T-helper 1 cell treated with Interleukin-12 subunit alpha and Interleukin-12 subunit beta and Interleukin-4 antibody, amounts not matched to agents 30 ng/mL and 1 ng/mL, for 36 hours (primary cell): Measurements from ENCODE around the gene GLYATL3. TPM values are rescaled to one million over a fixed set of nuclear protein-coding genes. Genes with fewer than 3 reads are reported as not detected.
"Not testable (repeated sequence)": the region's sequence is repeated elsewhere in the genome, so short reads cannot be mapped to it uniquely, and the experiment has no call there.

Experiments used
- intact Hi-C: fragments of 100-400 bp; cut with micrococcal nuclease; formaldehyde crosslinking; loops from one replicate; pipeline ENCODE4 v1.15.1; 2024
- total RNA-seq: library from RNA; stranded (reverse); gene quantifications from 2 replicates; pipeline ENCODE4 v1.2.3, GENCODE V29; 2022

The GLYATL3 gene
- not detected in 2 replicates for total RNA-seq

- intact Hi-C loops, result no loop called here
Observed at GRCh38 chr6:49499623-49500022, at the start of gene GLYATL3. GLYATL3 (plus strand) TSS chr6:49499923; CDS start chr6:49511991, 12,068 bp downstream.

- intact Hi-C loops, result loop anchor here (1.0 kb wide), 1 partner anchor 396 kb away; no protein-coding TSS in a partner anchor
Observed at GRCh38 chr6:49453221-49453620, 46.5 kb upstream of the GLYATL3 start.

- intact Hi-C loops, result loop anchor here (1.0 kb wide), 1 partner anchor 8 kb away; the partner anchor contains the start of genes CENPQ and MMUT
Observed at GRCh38 chr6:49454787-49455709, 44.7 kb upstream of the GLYATL3 start.

GRCh38 chr6:49457771-49458170 lies 42.0 kb upstream of the GLYATL3 start:
- intact Hi-C loops, result no loop called here

- intact Hi-C loops, result loop anchor here (2.0 kb wide), 4 partner anchors 71 to 1983 kb away; partner anchors contain the start of gene C6orf141
Observed at GRCh38 chr6:49462071-49462470, 37.7 kb upstream of the GLYATL3 start.

GRCh38 chr6:49462599-49462926 lies 37.2 kb upstream of the GLYATL3 start:
- intact Hi-C loops, result loop anchor here (2.0 kb wide), 4 partner anchors 70 to 1984 kb away; partner anchors contain the start of gene C6orf141

GRCh38 chr6:49462927-49463611 lies 36.7 kb upstream of the GLYATL3 start, which contains the start of the genes CENPQ and MMUT:
CENPQ (plus strand) TSS chr6:49463370; CDS start chr6:49470177, 6,807 bp downstream.
MMUT (minus strand) TSS chr6:49463253; CDS start chr6:49459466, 3,787 bp downstream.
- intact Hi-C loops, result loop anchor here (1.0 to 2.0 kb wide), 5 partner anchors 8 to 1984 kb away; partner anchors contain the start of gene C6orf141

GRCh38 chr6:49463612-49463967 lies 36.1 kb upstream of the GLYATL3 start:
- intact Hi-C loops, result loop anchor here (1.0 to 2.0 kb wide), 5 partner anchors 8 to 1985 kb away; partner anchors contain the start of gene C6orf141

GRCh38 chr6:49464691-49465090 lies 35.0 kb upstream of the GLYATL3 start:
- intact Hi-C loops, result no loop called here

- intact Hi-C loops, result no loop called here
Observed at GRCh38 chr6:49468042-49468441, 31.7 kb upstream of the GLYATL3 start.

- intact Hi-C loops, result not testable (repeated sequence)
Observed at GRCh38 chr6:49476564-49476963, 23.2 kb upstream of the GLYATL3 start.

GRCh38 chr6:49479308-49479970 lies 20.3 kb upstream of the GLYATL3 start:
- intact Hi-C loops, result no loop called here

- intact Hi-C loops, result not testable (repeated sequence)
Observed at GRCh38 chr6:49481846-49482245, 17.9 kb upstream of the GLYATL3 start.

- intact Hi-C loops, result not testable (repeated sequence)
Observed at GRCh38 chr6:49483380-49483779, 16.3 kb upstream of the GLYATL3 start.

GRCh38 chr6:49490633-49491032 lies 9.1 kb upstream of the GLYATL3 start:
- intact Hi-C loops, result no loop called here

- intact Hi-C loops, result no loop called here
Observed at GRCh38 chr6:49497304-49497703, 2.4 kb upstream of the GLYATL3 start.

- intact Hi-C loops, result no loop called here
Observed at GRCh38 chr6:49499126-49499525, 597 bp upstream of the GLYATL3 start.

- intact Hi-C loops, result no loop called here
Observed at GRCh38 chr6:49504666-49505065, 4.9 kb downstream of the GLYATL3 start.

- intact Hi-C loops, result no loop called here
Observed at GRCh38 chr6:49506569-49507111, 6.9 kb downstream of the GLYATL3 start.

- intact Hi-C loops, result no loop called here
Observed at GRCh38 chr6:49509342-49509741, 9.6 kb downstream of the GLYATL3 start.
